DOHH2 (cell line): ENCODE measurements around the gene CACNA2D1.

Experiments
- H3F3A ChIP-seq: fragments of 200-600 bp; sonication (generic), shearing (Covaris generic); 2 replicates; pipeline ENCODE4 v1.6.0; 2016; ENCODE audit warnings: antibody characterized with exemption, mild to moderate bottlenecking; ENCODE audit not compliant: control insufficient read depth, insufficient read depth
- H3K27ac ChIP-seq: fragments of 200-600 bp; sonication (generic); 2 replicates; pipeline ENCODE4 v1.5.1; 2014; ENCODE audit warnings: low read depth, mild to moderate bottlenecking, low read length, moderate library complexity
- H3K27me3 ChIP-seq: fragments of 200-600 bp; sonication (generic); 2 replicates; pipeline ENCODE4 v1.6.1; 2014; ENCODE audit warnings: mild to moderate bottlenecking, low read length, mixed read lengths; ENCODE audit not compliant: control insufficient read depth
- H3K36me3 ChIP-seq: fragments of 200-600 bp; sonication (generic); 2 replicates; pipeline ENCODE4 v1.6.1; 2014; ENCODE audit warnings: mild to moderate bottlenecking, low read length, moderate library complexity, mixed read lengths; ENCODE audit not compliant: control insufficient read depth
- H3K4me1 ChIP-seq: fragments of 200-600 bp; sonication (generic); 2 replicates; pipeline ENCODE4 v1.6.1; 2014; ENCODE audit warnings: mild to moderate bottlenecking, low read length, mixed read lengths; ENCODE audit not compliant: control insufficient read depth
- H3K4me2 ChIP-seq: fragments of 200-600 bp; sonication (generic); 2 replicates; pipeline ENCODE4 v1.6.0; 2014; ENCODE audit warnings: mild to moderate bottlenecking, low read length, moderate library complexity
- H3K4me3 ChIP-seq: fragments of 200-600 bp; sonication (generic); 2 replicates; pipeline ENCODE4 v1.5.1; 2014; ENCODE audit warnings: mild to moderate bottlenecking, low read length, mixed read lengths
- H3K79me2 ChIP-seq: fragments of 200-600 bp; sonication (generic); 2 replicates; pipeline ENCODE4 v1.6.1; 2014; ENCODE audit warnings: mild to moderate bottlenecking, low read length, mixed read lengths; ENCODE audit not compliant: control insufficient read depth
- H3K9me2 ChIP-seq: fragments of 200-600 bp; sonication (generic); replicated peaks from 2 replicates; pipeline ENCODE4 v1.6.1; 2014; ENCODE audit warnings: mild to moderate bottlenecking, low read length, mixed read lengths; ENCODE audit not compliant: control insufficient read depth
- H3K9me3 ChIP-seq: fragments of 200-600 bp; sonication (generic); 2 replicates; pipeline ENCODE4 v1.6.1; 2014; ENCODE audit warnings: antibody characterized with exemption, low read length, mixed read lengths; ENCODE audit not compliant: control insufficient read depth, insufficient read depth
- H4K20me1 ChIP-seq: fragments of 200-600 bp; sonication (generic); 2 replicates; pipeline ENCODE4 v1.6.0; 2014; ENCODE audit warnings: low read depth, mild to moderate bottlenecking, antibody characterized with exemption, low read length, moderate library complexity; ENCODE audit not compliant: control insufficient read depth, insufficient read depth
- CTCF ChIP-seq: fragments of 200-600 bp; sonication (generic); IDR thresholded peaks from one replicate; pipeline ENCODE4 v1.5.1; 2014; ENCODE audit warnings: antibody characterized with exemption, mild to moderate bottlenecking, low read depth, low read length; ENCODE audit not compliant: poor library complexity, severe bottlenecking
- EZH2phosphoT487 ChIP-seq: fragments of 200-600 bp; sonication (generic); IDR thresholded peaks from 2 replicates; pipeline ENCODE4 v1.6.1; 2017; ENCODE audit warnings: borderline replicate concordance, mild to moderate bottlenecking, antibody characterized with exemption, low read length, moderate library complexity, mixed read lengths

CACNA2D1 gene

GRCh38 chr7:82036146-82036886 lies 407.3 kb downstream of the CACNA2D1 start:
- Histone ChIP-seq H4K20me1 (no peaks in the 10 kb centered on the region), H3K4me2 (no peak overlapping the region), H3F3A (no peaks in the 10 kb centered on the region), H3K27ac (no peak overlapping the region), H3K79me2 (no peaks in the 10 kb centered on the region), H3K36me3 (no peaks in the 10 kb centered on the region), H3K4me3 (no peak overlapping the region), H3K4me1 (no peaks in the 10 kb centered on the region), H3K9me3 (no peaks in the 10 kb centered on the region), H3K27me3 (no peaks in the 10 kb centered on the region), H3K9me2 (no peaks in the 10 kb centered on the region)
- no peak for TF ChIP-seq EZH2phosphoT487
- TF ChIP-seq CTCF, result no peak

- no peaks in the 10 kb centered on the region for H3K9me2 ChIP-seq
- H3K79me2 ChIP-seq, result no peaks in the 10 kb centered on the region
- H3K27me3 ChIP-seq, result no peaks in the 10 kb centered on the region
- no peaks in the 10 kb centered on the region for H4K20me1 ChIP-seq
- H3K9me3 ChIP-seq, result no peaks in the 10 kb centered on the region
- H3K27ac ChIP-seq, result no peak overlapping the region
- no peaks in the 10 kb centered on the region for H3K4me1 ChIP-seq
- H3K4me2 ChIP-seq, result no peak overlapping the region
- H3K36me3 ChIP-seq, result no peaks in the 10 kb centered on the region
- no peaks in the 10 kb centered on the region for H3F3A ChIP-seq
- TF ChIP-seq CTCF, result no peak
- no peak for TF ChIP-seq EZH2phosphoT487
- H3K4me3 ChIP-seq, result no peak overlapping the region
Measured at GRCh38 chr7:82035456-82035855, 408.1 kb downstream of the CACNA2D1 start.

GRCh38 chr7:82032901-82033300 lies 410.7 kb downstream of the CACNA2D1 start:
- TF ChIP-seq CTCF (no peak), EZH2phosphoT487 (no peak)
- H3K27me3 ChIP-seq, result no peaks in the 10 kb centered on the region

More at GRCh38 chr7:82032901-82033300, 410.7 kb downstream of the CACNA2D1 start:
- no peaks in the 10 kb centered on the region for H4K20me1 ChIP-seq
- no peaks in the 10 kb centered on the region for H3K9me3 ChIP-seq
- H3K4me2 ChIP-seq, result no peak overlapping the region
- no peaks in the 10 kb centered on the region for H3K36me3 ChIP-seq
- H3K79me2 ChIP-seq, result no peaks in the 10 kb centered on the region
- H3F3A ChIP-seq, result no peaks in the 10 kb centered on the region
- no peak overlapping the region for H3K4me3 ChIP-seq
- H3K27ac ChIP-seq, result no peak overlapping the region
- no peaks in the 10 kb centered on the region for H3K4me1 ChIP-seq
- no peaks in the 10 kb centered on the region for H3K9me2 ChIP-seq
